Ishikawa (cell line): ENCODE data around the gene GOSR1.

Experiments used
- RAD21 ChIP-seq: IDR thresholded peaks from 2 replicates; pipeline ENCODE4 v1.6.1; 2012; ENCODE audit warnings: low read depth
- REST ChIP-seq: IDR thresholded peaks from 2 replicates; pipeline ENCODE4 v1.6.1; 2012; ENCODE audit warnings: low read depth, mild to moderate bottlenecking
- TAF1 ChIP-seq: IDR thresholded peaks from 2 replicates; pipeline ENCODE4 v1.6.1; 2012; ENCODE audit warnings: low read depth, mild to moderate bottlenecking
- ZBTB7A ChIP-seq: IDR thresholded peaks from 2 replicates; pipeline ENCODE4 v1.6.1; 2012; ENCODE audit warnings: low read depth

- TF ChIP-seq REST (no peak), ZBTB7A (no peak), RAD21 (no peak), TAF1 (no peak)
These were observed 37.8 kb downstream of the GOSR1 start for GRCh38 chr17:30514895-30515596.
